GM18907 (cell line): ENCODE results near the gene DKK1.
"Not testable (repeated sequence)": the region's sequence is repeated elsewhere in the genome, so short reads cannot be mapped to it uniquely, and the experiment has no call there.

Source experiments
- ATAC-seq: cut with Tn5 transposase; IDR thresholded peaks from one replicate; pipeline ENCODE4 v1.9.1; 2021; ENCODE audit warnings: mild to moderate bottlenecking, moderate library complexity; ENCODE audit not compliant: unreplicated experiment

Gene DKK1

DNA sequence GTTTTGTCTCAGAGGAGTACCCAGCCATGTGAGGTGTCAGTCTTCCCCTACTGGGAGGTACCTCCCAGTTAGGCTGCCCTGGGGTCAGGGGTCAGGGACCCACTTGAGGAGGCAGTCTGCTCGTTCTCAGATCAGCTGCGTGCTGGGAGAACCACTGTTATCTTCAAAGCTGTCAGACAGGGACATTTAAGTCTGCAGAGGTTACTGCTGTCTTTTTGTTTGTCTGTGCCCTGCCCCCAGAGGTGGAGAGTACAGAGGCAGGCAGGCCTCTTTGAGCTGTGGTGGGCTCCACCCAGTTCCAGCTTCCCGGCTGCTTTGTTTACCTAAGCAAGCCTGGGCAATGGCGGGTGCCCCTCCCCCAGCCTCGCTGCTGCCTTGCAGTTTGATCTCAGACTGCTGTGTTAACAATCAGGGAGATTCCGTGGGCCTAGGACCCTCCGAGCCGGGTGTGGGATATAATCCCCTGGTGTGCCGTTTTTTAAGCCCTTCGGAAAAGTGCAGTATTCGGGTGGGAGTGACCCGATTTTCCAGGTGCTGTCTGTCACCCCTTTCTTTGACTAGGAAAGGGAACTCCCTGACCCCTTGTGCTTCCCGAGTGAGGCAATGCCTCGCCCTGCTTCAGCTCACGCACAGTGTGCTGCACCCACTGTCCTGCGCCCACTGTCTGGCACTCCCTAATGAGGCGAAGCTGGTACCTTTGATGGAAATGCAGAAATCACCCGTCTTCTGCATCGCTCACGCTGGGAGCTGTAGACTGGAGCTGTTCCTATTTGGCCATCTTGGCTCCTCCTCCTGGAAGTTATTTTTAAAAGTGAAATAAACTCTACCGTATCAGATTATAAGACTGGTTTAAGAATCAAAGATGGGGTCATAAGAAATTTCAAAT, 51.7 kb downstream of the DKK1 start:
- ATAC-seq, result not testable (repeated sequence)
